Pancreas (tissue), 10 donors: ENCODE data around the gene CD58. TPM values are rescaled to one million over a fixed set of nuclear protein-coding genes. Genes with fewer than 3 reads are reported as not detected.

Source experiments
- ATAC-seq, 4 donors: fragments of 200-7000 bp; cut with Tn5 transposase; one replicate each; pipeline versions ENCODE4 v1.8.0 to v1.9.1; 2020; ENCODE audit warnings: mild to moderate bottlenecking in 4 of 4, moderate library complexity in 4 of 4
- DNase-seq, 6 donors: peaks; one replicate each; pipeline ENCODE4 v3.0.0-alpha.2; 2020
- FAIRE-seq: peaks from 2 replicates; lab custom pipeline; 2012; peaks lifted over from hg19 to GRCh38; lab: Jason Lieb, UNC
- H3K27ac ChIP-seq, 4 donors: fragments of 200-600 bp; sonication (generic); 1 replicate in 3 of 4; 2 replicates in 1 of 4; pipeline versions ENCODE4 v1.5.0 to v1.8.0; 2020
- H3K27me3 ChIP-seq, 4 donors: fragments of 200-600 bp; one replicate each; pipeline ENCODE4 v1.8.0; 2021
- H3K36me3 ChIP-seq, 3 donors: fragments of 200-600 bp; sonication (generic) in 1 of 3; one replicate each; pipeline versions ENCODE4 v1.5.0 to v1.8.0; 2020 to 2021
- H3K4me1 ChIP-seq, 3 donors: fragments of 200-600 bp; one replicate each; pipeline ENCODE4 v1.8.0; 2021
- H3K4me3 ChIP-seq, 4 donors: fragments of 200-600 bp; sonication (generic) in 2 of 4; one replicate each; pipeline versions ENCODE4 v1.5.0 to v1.8.0; 2020 to 2021
- H3K9me3 ChIP-seq, 4 donors: fragments of 200-600 bp; one replicate each; pipeline ENCODE4 v1.8.0; 2021
- CTCF ChIP-seq, 4 donors: fragments of 200-600 bp; sonication (generic) in 3 of 4; IDR thresholded peaks; one replicate each; pipeline versions ENCODE4 v1.5.0 to v1.8.0; 2021; ENCODE audit warnings: antibody characterized with exemption in 4 of 4
- WGBS, 2 donors: extraction: QIAGEN DNeasy Blood & Tissue Kit; methylation state at CpG; one replicate each; pipeline ENCODE4 v1.1.7; 2013; 5-methylcytosine and 5-hydroxymethylcytosine counted together
- intact Hi-C, 3 donors: fragments of 100-400 bp; cut with DNase I; formaldehyde crosslinking; loops; one replicate each; pipeline versions ENCODE4 v1.11.1 to v1.14.2; 2022
- polyA plus RNA-seq, 2 donors: library from polyadenylated mRNA; stranded (reverse); fragments of 200-250 nt; gene quantifications; one replicate each; pipeline ENCODE4 v1.2.3, GENCODE V29; 2013
- total RNA-seq, 6 donors: library from RNA; stranded (reverse); fragmentation: NEBNext Ultra II Directional in 4 of 6; extraction: Animal tissue kit (Norgen Biotek cat#: 25700) in 4 of 6; gene quantifications; one replicate each; pipeline versions ENCODE4 v1.2.1 to v1.2.4, GENCODE V29; 2021 to 2023
- donor health status: healthy with polysubstance abuse.
- donor health status: DM: no; HTN: no; CAD: no; lungs with moderate emphysema.
- donor health status: DM: no; HTN: no; CAD: no.
- donor health status: control.
- donor health status: control.
- donor health status: Bipolar disorder and iron deficiency.
- donor health status: DM: yes; HTN: yes; CAD: no.
- donor health status: DM: no; HTN: no; CAD: no.
- donor health status: DM: no; HTN: no; CAD: no.
- donor health status: DM: yes; HTN: yes; CAD: no.

CD58 gene
- total and polyA plus RNA-seq, 8 donors: 1.7 to 9.1 (median 4.0) TPM

GRCh38 chr1:116574581-116575291, 3.9 kb upstream of the CD58 start:
- no peak for FAIRE-seq
- TF ChIP-seq CTCF (IDR thresholded peaks at IDR 0.05): peak; percentile 68 to 81 (median 76)
- Histone ChIP-seq H3K4me1 (no peaks in the 10 kb centered on the region), H3K4me3 (no peak overlapping the region), H3K27me3 (peaks cover 0 to 14% (median 4%) of the 10 kb centered on the region in 4 donors), H3K9me3 (no peaks in the 10 kb centered on the region), H3K27ac (no peak overlapping the region), H3K36me3 (no peaks in the 10 kb centered on the region)
- intact Hi-C loops: no loop called here
- WGBS, 2 donors: 22 to 24% methylated on average over 11 of the region's 11 CpGs
- ATAC-seq: peak in 3 of 4 donors; percentile 21 to 42 (median 29)
- DNase-seq: peak in 4 of 6 donors; percentile 40 to 69 (median 42)

GRCh38 chr1:116573431-116574095, 2.7 kb upstream of the CD58 start:
- Histone ChIP-seq H3K27ac (no peak overlapping the region), H3K27me3 (peaks cover 0 to 14% (median 3%) of the 10 kb centered on the region in 4 donors), H3K4me1 (no peaks in the 10 kb centered on the region), H3K36me3 (no peaks in the 10 kb centered on the region), H3K9me3 (no peaks in the 10 kb centered on the region), H3K4me3 (no peak overlapping the region)
- ATAC-seq (no peak), DNase-seq (no peak), FAIRE-seq (no peak)
- TF ChIP-seq CTCF (IDR thresholded peaks at IDR 0.05): no peak
- WGBS, 2 donors: 45 to 59% methylated on average over 7 of the region's 7 CpGs
- intact Hi-C loops: no loop called here

GRCh38 chr1:116572771-116573430, 2.1 kb upstream of the CD58 start:
- WGBS, 2 donors: 57 to 72% methylated on average over 4 of the region's 4 CpGs
- intact Hi-C loops: no loop called here

GRCh38 chr1:116572099-116572498, 1.3 kb upstream of the CD58 start:
- no peak for DNase-seq
- H3K27ac ChIP-seq: no peak overlapping the region
- FAIRE-seq: no peak
- no peaks in the 10 kb centered on the region for H3K36me3 ChIP-seq
- no peak for ATAC-seq
- peaks cover 0 to 14% (median 3%) of the 10 kb centered on the region in 4 donors for H3K27me3 ChIP-seq
- intact Hi-C loops: no loop called here
- no peak overlapping the region for H3K4me3 ChIP-seq
- TF ChIP-seq CTCF (IDR thresholded peaks at IDR 0.05): no peak
- no peaks in the 10 kb centered on the region for H3K9me3 ChIP-seq
- H3K4me1 ChIP-seq: no peaks in the 10 kb centered on the region
- 72 to 85% methylated on average over 2 of the region's 2 CpGs for WGBS, 2 donors

More at GRCh38 chr1:116572771-116573430, 2.1 kb upstream of the CD58 start:
- Histone ChIP-seq H3K27me3 (peaks cover 0 to 14% (median 3%) of the 10 kb centered on the region in 4 donors), H3K36me3 (no peaks in the 10 kb centered on the region), H3K9me3 (no peaks in the 10 kb centered on the region), H3K4me1 (no peaks in the 10 kb centered on the region), H3K27ac (no peak overlapping the region), H3K4me3 (no peak overlapping the region)
- ATAC-seq: no peak
- TF ChIP-seq CTCF (IDR thresholded peaks at IDR 0.05): no peak
- no peak for DNase-seq
- no peak for FAIRE-seq
